GM21529 (cell line): ENCODE results near the gene BORCS5.
A peak's percentile ranks its signal among the peaks of the same experiment; 100 is the strongest.
"Not testable (repeated sequence)": the region's sequence is repeated elsewhere in the genome, so short reads cannot be mapped to it uniquely, and the experiment has no call there.

Experiments used
- ATAC-seq: cut with Tn5 transposase; IDR thresholded peaks from one replicate; pipeline ENCODE4 v1.9.1; 2021; ENCODE audit not compliant: unreplicated experiment

The BORCS5 gene

DNA sequence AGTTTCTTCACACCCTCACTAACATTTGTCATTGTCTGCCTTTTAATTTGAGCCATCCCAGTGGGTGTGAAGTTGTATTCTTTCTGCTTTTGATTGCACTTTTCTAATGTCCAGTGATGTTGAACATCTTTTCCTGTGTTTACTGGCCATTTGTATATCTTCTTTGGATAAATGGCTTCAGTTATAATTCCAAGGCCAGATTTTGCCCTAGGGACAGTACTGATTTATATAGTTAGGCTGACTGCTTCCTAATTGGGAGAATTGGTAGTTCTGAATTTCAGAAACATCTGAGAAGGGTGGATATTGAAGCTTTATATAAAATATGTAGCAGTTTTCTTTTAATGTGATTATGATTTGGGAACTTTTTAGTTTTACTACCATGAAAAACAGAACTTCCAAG, 97.4 kb downstream of the BORCS5 start:
- no peak for ATAC-seq

DNA sequence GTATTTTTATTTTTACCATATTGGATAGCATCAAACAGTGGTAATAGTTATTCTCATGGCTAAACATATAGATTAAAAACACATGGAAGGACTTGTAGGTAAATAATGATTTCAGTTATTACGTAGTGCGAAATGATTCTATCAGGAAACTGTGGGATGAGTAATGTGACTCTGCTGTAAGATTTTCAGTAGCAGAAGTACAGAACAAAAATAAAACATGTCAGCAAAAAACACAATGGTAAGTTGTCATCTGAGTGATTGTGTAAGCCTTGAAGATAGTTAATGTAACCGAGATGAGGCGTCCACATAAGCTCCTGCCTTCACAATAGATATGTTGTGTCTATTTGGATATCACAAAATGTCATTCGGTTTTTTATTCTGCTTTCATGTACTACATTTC, 99.8 kb downstream of the BORCS5 start:
- no peak for ATAC-seq

GRCh38 chr12:12460935-12461922, 104.4 kb downstream of the BORCS5 start:
- no peak for ATAC-seq

DNA sequence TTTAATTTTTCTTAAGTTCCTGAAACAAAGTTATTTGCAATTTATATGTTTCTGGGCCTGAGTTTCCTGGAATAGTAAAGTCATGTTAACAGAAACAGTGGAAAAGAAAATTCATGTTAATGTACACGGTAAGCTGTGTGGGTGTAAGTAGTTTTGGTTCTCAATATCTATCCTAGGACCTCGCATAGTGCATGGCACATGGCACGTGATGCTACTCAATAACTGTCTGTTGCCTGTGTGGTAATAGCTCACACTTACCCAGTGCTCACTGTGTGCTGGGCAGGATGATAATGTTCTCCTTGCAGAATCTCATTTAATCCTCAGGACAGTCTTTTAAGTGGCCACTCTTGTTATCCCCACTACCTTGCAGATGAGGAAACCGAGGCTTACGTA, 105.0 kb downstream of the BORCS5 start:
- no peak for ATAC-seq

- no peak for ATAC-seq
Measured at GRCh38 chr12:12465522-12465921, 108.6 kb downstream of the BORCS5 start.

GRCh38 chr12:12466157-12466556, 109.3 kb downstream of the BORCS5 start:
- no peak for ATAC-seq

DNA sequence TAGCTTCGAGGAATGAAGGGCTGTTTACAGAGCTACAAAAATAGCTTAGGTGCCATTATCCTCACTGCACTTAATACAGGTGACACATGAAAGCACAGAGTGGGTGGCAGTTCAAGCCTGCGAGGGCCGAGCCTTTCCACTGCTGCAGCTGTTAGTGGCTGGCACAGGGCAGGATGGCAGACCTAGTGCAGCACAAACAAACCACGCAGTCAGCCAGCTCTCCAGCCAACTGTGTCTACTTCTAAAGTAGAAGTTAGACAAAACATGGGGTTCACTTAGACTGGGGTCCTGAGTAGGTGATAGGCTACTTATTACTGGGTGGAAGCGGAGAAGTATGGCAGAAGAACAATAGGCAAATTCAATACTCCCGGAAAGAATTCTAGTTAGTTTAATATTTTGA, 110.4 kb downstream of the BORCS5 start:
- ATAC-seq = no peak

GRCh38 chr12:12467688-12468261, 110.9 kb downstream of the BORCS5 start:
- no peak for ATAC-seq

- ATAC-seq = no peak
Measured at GRCh38 chr12:12468575-12468974, 111.7 kb downstream of the BORCS5 start.

DNA sequence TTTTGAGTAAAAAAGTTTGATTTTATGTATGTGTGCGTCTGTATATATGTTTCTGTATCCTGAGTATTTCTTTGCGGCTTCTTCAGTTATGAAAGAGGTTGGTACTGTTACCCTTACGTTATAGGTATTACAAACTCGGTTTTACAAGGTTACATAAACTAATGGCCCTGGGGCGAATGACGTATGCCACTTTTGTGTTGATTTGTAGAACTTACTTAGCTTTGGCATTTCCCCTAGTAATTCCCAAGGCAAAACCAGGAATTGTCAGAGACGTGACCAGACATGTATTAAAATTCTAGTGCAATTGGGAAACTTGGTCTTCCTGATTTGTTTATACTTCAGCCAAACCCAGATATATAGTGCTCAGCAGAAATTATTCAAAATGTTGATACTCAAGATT, 112.5 kb downstream of the BORCS5 start:
- no peak for ATAC-seq

- no peak for ATAC-seq
Measured at GRCh38 chr12:12470751-12471306, 114.0 kb downstream of the BORCS5 start.

- not testable (repeated sequence) for ATAC-seq
Measured at GRCh38 chr12:12471982-12472961, 115.4 kb downstream of the BORCS5 start.

GRCh38 chr12:12473223-12473622, 116.3 kb downstream of the BORCS5 start:
- no peak for ATAC-seq

DNA sequence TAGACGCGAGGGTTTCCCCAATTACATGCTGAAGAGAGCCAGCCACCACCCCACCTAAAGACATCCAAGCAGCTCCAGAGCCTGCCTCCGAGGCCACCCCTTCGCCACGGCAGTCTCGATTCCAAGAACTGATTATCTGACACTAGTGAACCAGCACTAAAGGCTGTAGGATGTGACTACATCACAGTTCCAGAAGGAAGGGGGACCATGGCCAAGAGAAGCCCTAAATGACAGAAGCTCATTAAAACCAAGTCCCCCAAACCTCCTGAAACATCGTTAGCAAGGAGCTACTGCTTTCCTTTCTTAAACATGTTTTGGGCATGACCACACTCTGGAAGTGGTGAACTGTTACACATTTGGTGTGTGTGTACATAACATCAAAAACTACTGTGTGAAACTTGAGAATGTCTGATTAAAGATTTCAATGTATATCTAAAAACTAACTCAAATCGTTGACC, 117.6 kb downstream of the BORCS5 start:
- peak; percentile 29 for ATAC-seq

DNA sequence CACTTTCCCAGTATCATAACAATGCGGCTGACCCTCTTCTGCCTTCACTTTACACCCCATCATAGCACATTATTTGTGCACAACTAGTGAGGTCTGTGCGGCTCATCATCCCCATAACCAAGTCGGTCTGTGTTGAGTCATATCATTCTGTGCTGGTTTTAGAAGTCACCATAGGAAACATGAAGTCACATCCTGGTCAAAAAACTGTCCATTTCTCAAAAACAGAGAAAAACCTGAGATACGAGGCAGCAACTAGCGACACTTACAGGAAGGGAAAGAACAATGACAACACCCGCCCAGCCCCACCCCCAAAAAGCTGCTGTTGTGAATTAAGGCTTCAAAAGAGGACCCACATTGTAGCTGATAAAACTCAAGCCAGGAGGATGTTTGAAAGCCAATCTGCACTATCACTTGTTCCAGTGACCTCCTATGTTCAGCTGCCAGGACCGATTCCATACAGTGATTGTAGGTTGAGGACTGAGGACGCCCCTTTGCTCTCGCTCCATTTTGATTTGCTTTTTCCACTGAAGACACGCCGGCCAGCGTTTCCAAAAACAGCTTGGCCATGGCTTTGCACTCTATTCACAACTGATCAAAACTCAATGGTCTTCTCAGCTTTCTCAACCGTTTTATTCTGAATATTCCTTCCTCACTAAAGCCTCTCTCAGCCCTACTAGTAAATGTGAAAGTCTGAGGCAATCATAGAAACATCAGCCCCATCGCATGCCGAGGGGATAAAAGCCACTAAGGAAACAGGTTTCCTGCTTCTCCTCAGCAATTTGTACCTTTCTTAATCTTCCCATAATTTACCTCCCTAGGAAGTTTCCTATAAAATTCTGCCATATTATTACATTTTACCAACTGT, 118.3 kb downstream of the BORCS5 start:
- peak; percentile 98 for ATAC-seq

GRCh38 chr12:12476857-12477531, 120.1 kb downstream of the BORCS5 start:
- ATAC-seq = no peak

DNA sequence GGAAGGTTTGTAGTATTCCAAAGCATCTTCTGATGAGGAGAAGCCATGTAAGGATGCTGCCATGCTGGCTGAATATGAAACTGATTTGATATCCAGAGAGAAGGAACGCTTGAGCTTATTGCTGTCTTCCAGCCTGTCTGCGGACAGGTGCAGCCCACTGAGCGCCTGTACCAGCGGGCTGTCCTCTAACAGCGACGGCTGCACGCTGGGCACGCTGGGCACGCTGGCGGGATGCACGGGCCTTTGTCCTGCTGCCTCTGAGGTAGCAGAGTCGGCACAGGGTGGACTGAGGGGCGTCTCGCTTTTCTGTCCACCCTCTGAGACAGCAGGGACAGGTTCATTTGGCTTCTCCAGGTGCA, 120.6 kb downstream of the BORCS5 start:
- ATAC-seq = no peak

- no peak for ATAC-seq
Measured at GRCh38 chr12:12480074-12480473, 123.2 kb downstream of the BORCS5 start.

- no peak for ATAC-seq
Measured at GRCh38 chr12:12481631-12482030, 124.8 kb downstream of the BORCS5 start.
